Measurements from ENCODE around the gene PRG2. TPM values are rescaled to one million over a fixed set of nuclear protein-coding genes. Genes with fewer than 3 reads are reported as not detected.
"Not testable (repeated sequence)": the region's sequence is repeated elsewhere in the genome, so short reads cannot be mapped to it uniquely, and the experiment has no call there.

The PRG2 gene
- total RNA-seq, 1 donor from 2014 or later, result not detected

- intact Hi-C loops (cut with DNase I), result no loop called here
- H3K9me3 ChIP-seq, result no peaks in the 10 kb centered on the region
- no peaks in the 10 kb centered on the region for H3K27me3 ChIP-seq (ENCODE audit: low read depth)
- TF ChIP-seq, protein P1, sequence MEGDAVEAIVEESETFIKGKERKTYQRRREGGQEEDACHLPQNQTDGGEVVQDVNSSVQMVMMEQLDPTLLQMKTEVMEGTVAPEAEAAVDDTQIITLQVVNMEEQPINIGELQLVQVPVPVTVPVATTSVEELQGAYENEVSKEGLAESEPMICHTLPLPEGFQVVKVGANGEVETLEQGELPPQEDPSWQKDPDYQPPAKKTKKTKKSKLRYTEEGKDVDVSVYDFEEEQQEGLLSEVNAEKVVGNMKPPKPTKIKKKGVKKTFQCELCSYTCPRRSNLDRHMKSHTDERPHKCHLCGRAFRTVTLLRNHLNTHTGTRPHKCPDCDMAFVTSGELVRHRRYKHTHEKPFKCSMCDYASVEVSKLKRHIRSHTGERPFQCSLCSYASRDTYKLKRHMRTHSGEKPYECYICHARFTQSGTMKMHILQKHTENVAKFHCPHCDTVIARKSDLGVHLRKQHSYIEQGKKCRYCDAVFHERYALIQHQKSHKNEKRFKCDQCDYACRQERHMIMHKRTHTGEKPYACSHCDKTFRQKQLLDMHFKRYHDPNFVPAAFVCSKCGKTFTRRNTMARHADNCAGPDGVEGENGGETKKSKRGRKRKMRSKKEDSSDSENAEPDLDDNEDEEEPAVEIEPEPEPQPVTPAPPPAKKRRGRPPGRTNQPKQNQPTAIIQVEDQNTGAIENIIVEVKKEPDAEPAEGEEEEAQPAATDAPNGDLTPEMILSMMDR (IDR thresholded peaks at IDR 0.05), result no peak
- no peaks in the 10 kb centered on the region for H3K36me3 ChIP-seq
- H3K4me3 ChIP-seq, result no peak overlapping the region
- DNase-seq (no peak), ATAC-seq (peak in 1 of 2 donors; percentile 11)
- H3K4me1 ChIP-seq, result no peaks in the 10 kb centered on the region
- no peak overlapping the region for H3K27ac ChIP-seq
These were observed 27.0 kb downstream of the PRG2 start for GRCh38 chr11:57363131-57364080.

DNA sequence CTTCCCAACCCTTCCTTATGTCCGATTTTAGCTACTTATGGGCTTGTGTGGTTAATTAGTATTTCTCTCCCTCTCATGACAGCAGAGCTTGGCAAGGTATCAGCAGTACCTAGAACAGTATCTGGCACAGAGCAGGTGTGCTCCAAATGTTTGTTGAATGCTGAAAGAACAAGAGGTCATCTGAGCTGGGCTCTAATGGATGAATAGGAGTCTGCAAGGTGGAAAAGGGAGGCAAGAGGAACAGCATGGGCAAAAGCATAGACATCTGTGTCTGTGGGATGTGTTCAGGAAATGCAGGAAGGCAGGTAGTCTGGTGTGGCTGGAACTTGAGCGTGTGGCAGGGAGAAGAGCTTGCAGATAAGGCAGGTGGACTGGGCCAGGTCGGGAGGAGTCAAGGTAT is 28.5 kb downstream of the PRG2 start:
- Histone ChIP-seq H3K9me3 (no peaks in the 10 kb centered on the region), H3K4me1 (peaks cover 5% of the 10 kb centered on the region), H3K27me3 (ENCODE audit: low read depth) (no peaks in the 10 kb centered on the region), H3K36me3 (no peaks in the 10 kb centered on the region), H3K27ac (no peak overlapping the region), H3K4me3 (no peak overlapping the region)
- intact Hi-C loops (cut with DNase I), result no loop called here
- DNase-seq (no peak), ATAC-seq (no peak)
- TF ChIP-seq, protein P1 (IDR thresholded peaks at IDR 0.05), result no peak

DNA sequence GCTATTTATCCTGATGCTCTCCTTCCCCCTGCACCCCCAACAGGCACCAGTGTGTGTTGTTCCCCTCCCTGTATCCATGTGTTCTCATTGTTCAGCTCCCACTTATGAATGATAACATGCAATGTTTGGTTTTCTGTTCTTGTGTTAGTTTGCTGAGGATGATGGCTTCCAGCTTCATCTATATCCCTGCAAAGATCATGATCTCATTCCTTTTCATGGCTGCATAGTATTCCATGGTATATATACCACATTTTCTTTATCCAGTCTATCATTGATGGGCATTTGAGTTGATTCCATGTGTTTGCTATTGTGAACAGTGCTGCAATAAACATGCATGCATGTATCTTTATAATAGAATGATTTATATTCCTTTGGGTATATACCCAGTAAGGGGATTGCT is 29.0 kb downstream of the PRG2 start:
- H3K4me3 ChIP-seq; H3K36me3 ChIP-seq; H3K9me3 ChIP-seq; ATAC-seq; intact Hi-C loops (cut with DNase I); DNase-seq; H3K4me1 ChIP-seq; H3K27me3 ChIP-seq (ENCODE audit: low read depth); H3K27ac ChIP-seq: not testable (repeated sequence)

DNA sequence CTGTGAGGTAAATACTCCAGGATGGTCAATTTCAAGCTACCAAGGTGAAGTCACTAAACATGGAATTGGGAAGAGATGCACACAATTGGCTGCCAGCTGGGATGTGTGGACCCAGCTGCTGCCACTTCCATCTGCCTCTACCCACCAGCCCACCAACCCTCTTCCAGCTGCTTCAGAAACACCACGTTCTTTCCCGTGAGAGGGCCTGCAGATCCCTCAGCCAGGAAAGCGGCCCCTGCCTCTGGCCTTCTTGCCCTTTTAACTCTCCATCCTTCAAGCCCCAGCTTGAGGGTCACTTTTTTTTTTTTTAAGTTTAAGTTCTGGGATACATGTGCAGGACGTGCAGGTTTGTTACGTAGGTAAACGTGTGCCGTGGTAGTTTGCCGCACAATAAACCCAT is 29.5 kb downstream of the PRG2 start:
- intact Hi-C loops (cut with DNase I), result no loop called here
- Histone ChIP-seq H3K36me3 (no peaks in the 10 kb centered on the region), H3K27me3 (ENCODE audit: low read depth) (no peaks in the 10 kb centered on the region), H3K9me3 (no peaks in the 10 kb centered on the region), H3K4me1 (peaks cover 5% of the 10 kb centered on the region), H3K27ac (no peak overlapping the region), H3K4me3 (no peak overlapping the region)
- no peak for ATAC-seq
- TF ChIP-seq, protein P1 (IDR thresholded peaks at IDR 0.05), result no peak
- no peak for DNase-seq

- H3K27me3 ChIP-seq (ENCODE audit: low read depth), result no peaks in the 10 kb centered on the region
- no peaks in the 10 kb centered on the region for H3K9me3 ChIP-seq
- no peak overlapping the region for H3K27ac ChIP-seq
- intact Hi-C loops (cut with DNase I), result no loop called here
- no peak overlapping the region for H3K4me3 ChIP-seq
- DNase-seq, result no peak
- TF ChIP-seq, protein P1 (IDR thresholded peaks at IDR 0.05), result no peak
- H3K36me3 ChIP-seq, result no peaks in the 10 kb centered on the region
- H3K4me1 ChIP-seq, result peaks cover 5% of the 10 kb centered on the region
- ATAC-seq, result no peak
These were observed 30.4 kb downstream of the PRG2 start for GRCh38 chr11:57359896-57360690.
